Activated CD8-positive, alpha-beta T cell treated with anti-CD3 and anti-CD28 coated beads for 36 hours (primary cell): ENCODE results near the gene ZNF581. TPM values are rescaled to one million over a fixed set of nuclear protein-coding genes. Genes with fewer than 3 reads are reported as not detected.

Experiments used
- ATAC-seq: fragments of 200-7000 bp; cut with Tn5 transposase; one replicate; pipeline ENCODE4 v1.10.0; 2021; ENCODE audit warnings: mild to moderate bottlenecking, moderate library complexity
- CTCF ChIA-PET: fragments of 350-600 bp; sonication (Branson Sonifier 250); formaldehyde crosslinking; loops from one replicate; lab custom pipeline; 2021; ENCODE audit warnings: antibody characterized with exemption; lab: Charles Lee
- POLR2A ChIA-PET: fragments of 350-600 bp; sonication (Branson Sonifier 250); formaldehyde crosslinking; loops from one replicate; lab custom pipeline; 2021; ENCODE audit warnings: antibody characterized with exemption; lab: Charles Lee
- DNase-seq: peaks from one replicate; pipeline ENCODE4 v3.0.0-alpha.2; 2020
- H3K27ac Mint-ChIP-seq: one replicate; pipeline ENCODE4 v1.8.0; 2021; ENCODE audit warnings: mild to moderate bottlenecking, mixed read lengths
- H3K27me3 Mint-ChIP-seq: one replicate; pipeline ENCODE4 v1.8.0; 2021; ENCODE audit warnings: mixed read lengths
- H3K36me3 Mint-ChIP-seq: one replicate; pipeline ENCODE4 v1.8.0; 2021; ENCODE audit warnings: low read depth, mixed read lengths
- H3K4me1 Mint-ChIP-seq: one replicate; pipeline ENCODE4 v1.8.0; 2021; ENCODE audit warnings: low read depth, mixed read lengths
- H3K4me3 Mint-ChIP-seq: one replicate; pipeline ENCODE4 v1.8.0; 2021; ENCODE audit warnings: mild to moderate bottlenecking, moderate library complexity, mixed read lengths
- H3K9me3 Mint-ChIP-seq: one replicate; pipeline ENCODE4 v1.8.0; 2021; ENCODE audit warnings: mixed read lengths
- intact Hi-C: fragments of 100-400 bp; cut with micrococcal nuclease; formaldehyde crosslinking; loops from one replicate; pipeline ENCODE4 v1.10.0; 2022
- total RNA-seq, 2 experiments: library from RNA; stranded (reverse); gene quantifications; one replicate each; pipeline ENCODE4 v1.2.3, GENCODE V29; 2021
- TF ChIP-seq, protein P1 (sequence below): fragments of 200-600 bp; IDR thresholded peaks from one replicate; pipeline ENCODE4 v1.8.0; 2022; ENCODE audit warnings: antibody characterized with exemption, mild to moderate bottlenecking

The ZNF581 gene
- total RNA-seq, 2 experiments from 2014 or later: 30.4 to 34.5 TPM

GRCh38 chr19:55677572-55678028 is 34.2 kb downstream of the ZNF581 start:
- Mint-ChIP-seq H3K27me3 (no peaks in the 10 kb centered on the region), H3K4me3 (peak overlapping the region; percentile 23), H3K4me1 (peaks cover 49% of the 10 kb centered on the region), H3K36me3 (peaks cover 43% of the 10 kb centered on the region), H3K9me3 (no peaks in the 10 kb centered on the region), H3K27ac (peak overlapping the region; percentile 29)
- TF ChIP-seq, protein P1, sequence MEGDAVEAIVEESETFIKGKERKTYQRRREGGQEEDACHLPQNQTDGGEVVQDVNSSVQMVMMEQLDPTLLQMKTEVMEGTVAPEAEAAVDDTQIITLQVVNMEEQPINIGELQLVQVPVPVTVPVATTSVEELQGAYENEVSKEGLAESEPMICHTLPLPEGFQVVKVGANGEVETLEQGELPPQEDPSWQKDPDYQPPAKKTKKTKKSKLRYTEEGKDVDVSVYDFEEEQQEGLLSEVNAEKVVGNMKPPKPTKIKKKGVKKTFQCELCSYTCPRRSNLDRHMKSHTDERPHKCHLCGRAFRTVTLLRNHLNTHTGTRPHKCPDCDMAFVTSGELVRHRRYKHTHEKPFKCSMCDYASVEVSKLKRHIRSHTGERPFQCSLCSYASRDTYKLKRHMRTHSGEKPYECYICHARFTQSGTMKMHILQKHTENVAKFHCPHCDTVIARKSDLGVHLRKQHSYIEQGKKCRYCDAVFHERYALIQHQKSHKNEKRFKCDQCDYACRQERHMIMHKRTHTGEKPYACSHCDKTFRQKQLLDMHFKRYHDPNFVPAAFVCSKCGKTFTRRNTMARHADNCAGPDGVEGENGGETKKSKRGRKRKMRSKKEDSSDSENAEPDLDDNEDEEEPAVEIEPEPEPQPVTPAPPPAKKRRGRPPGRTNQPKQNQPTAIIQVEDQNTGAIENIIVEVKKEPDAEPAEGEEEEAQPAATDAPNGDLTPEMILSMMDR: no peak
- ChIA-PET POLR2A (interaction anchor here (2.2 kb wide), 1 partner anchor 14 kb away, joined by 7 read pairs; no protein-coding TSS in a partner anchor), CTCF (no interaction called here)
- no peak for DNase-seq
- ATAC-seq: no peak
- intact Hi-C loops: no loop called here

- Mint-ChIP-seq H3K4me3 (no peak overlapping the region), H3K27me3 (no peaks in the 10 kb centered on the region), H3K9me3 (no peaks in the 10 kb centered on the region), H3K4me1 (peaks cover 46% of the 10 kb centered on the region), H3K36me3 (peaks cover 39% of the 10 kb centered on the region), H3K27ac (no peak overlapping the region)
- TF ChIP-seq, protein P1: no peak
- no peak for DNase-seq
- intact Hi-C loops: no loop called here
- no peak for ATAC-seq
- POLR2A ChIA-PET: no interaction called here
- CTCF ChIA-PET: no interaction called here
These were observed 34.7 kb downstream of the ZNF581 start for GRCh38 chr19:55678121-55678671.

- ChIA-PET POLR2A (no interaction called here), CTCF (no interaction called here)
- peaks cover 43% of the 10 kb centered on the region for H3K4me1 Mint-ChIP-seq
- TF ChIP-seq, protein P1: no peak
- intact Hi-C loops: no loop called here
- no peaks in the 10 kb centered on the region for H3K9me3 Mint-ChIP-seq
- H3K27me3 Mint-ChIP-seq: no peaks in the 10 kb centered on the region
- ATAC-seq: no peak
- H3K27ac Mint-ChIP-seq: peak overlapping the region; percentile 30
- no peak for DNase-seq
- H3K36me3 Mint-ChIP-seq: peaks cover 33% of the 10 kb centered on the region
- no peak overlapping the region for H3K4me3 Mint-ChIP-seq
These were observed 36.2 kb downstream of the ZNF581 start for GRCh38 chr19:55679343-55680257.

DNA sequence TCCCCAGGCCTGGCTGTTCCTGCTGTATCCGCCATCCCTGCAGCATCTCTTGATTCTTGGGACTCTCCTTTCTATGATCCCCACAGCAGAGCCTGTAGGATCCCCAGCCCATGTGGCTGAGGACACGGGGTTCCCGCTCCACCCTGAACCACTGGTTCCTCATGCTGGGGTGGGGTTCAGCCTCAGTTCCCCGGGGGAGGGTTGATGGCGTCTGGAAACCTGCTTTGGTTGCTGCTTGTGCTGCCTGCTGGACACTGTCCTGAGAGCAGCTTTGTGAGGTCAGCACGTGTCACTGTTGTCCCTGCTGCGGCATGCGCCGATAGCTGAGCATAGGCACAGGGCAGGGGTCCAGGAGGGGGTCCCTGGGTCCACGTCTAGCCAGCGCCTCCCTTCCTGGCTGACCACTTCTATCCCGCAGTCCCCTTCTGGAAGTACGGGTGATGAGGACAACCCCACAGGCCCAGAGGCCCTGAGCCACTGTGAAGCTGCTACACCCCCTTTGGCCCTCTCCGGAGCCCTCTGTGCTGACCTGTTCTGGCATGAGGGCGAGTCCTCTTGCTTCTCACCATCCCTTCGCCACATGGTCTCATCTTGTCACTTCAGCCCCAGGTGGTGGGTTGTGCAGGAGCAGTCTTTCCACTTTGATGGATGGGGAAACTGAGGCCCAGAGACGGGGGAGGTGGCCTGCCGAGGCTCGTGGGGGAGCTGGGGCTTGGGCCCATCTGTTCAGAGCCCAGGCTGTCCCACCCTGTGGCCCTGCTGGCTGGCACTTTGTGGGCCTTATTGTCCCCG is 37.1 kb downstream of the ZNF581 start:
- Mint-ChIP-seq H3K27me3 (no peaks in the 10 kb centered on the region), H3K4me3 (no peak overlapping the region), H3K9me3 (no peaks in the 10 kb centered on the region), H3K36me3 (peaks cover 31% of the 10 kb centered on the region), H3K27ac (peak overlapping the region; percentile 46), H3K4me1 (peaks cover 43% of the 10 kb centered on the region)
- intact Hi-C loops: no loop called here
- ChIA-PET POLR2A (interaction anchor here (0.9 kb wide), 1 partner anchor 13 kb away, joined by 3 read pairs; no protein-coding TSS in a partner anchor), CTCF (no interaction called here)
- ATAC-seq: no peak
- TF ChIP-seq, protein P1: no peak
- DNase-seq: no peak
